Endodermal cell (in vitro differentiated cells): Measurements from ENCODE around the gene CHD9. TPM values are rescaled to one million over a fixed set of nuclear protein-coding genes. Genes with fewer than 3 reads are reported as not detected.

Experiments used
- DNase-seq: peaks from one replicate; pipeline ENCODE4 v3.0.0-alpha.2; 2017
- H3K27ac ChIP-seq: 2 replicates; pipeline ENCODE4 v1.5.1; 2013; ENCODE audit warnings: mild to moderate bottlenecking, low read depth, low read length, moderate library complexity
- H3K27me3 ChIP-seq: 2 replicates; pipeline ENCODE4 v1.6.1; 2013; ENCODE audit warnings: mild to moderate bottlenecking, low read length, moderate library complexity; ENCODE audit not compliant: insufficient read depth, control insufficient read depth, poor library complexity, severe bottlenecking
- H3K36me3 ChIP-seq: 2 replicates; pipeline ENCODE4 v1.7.0; 2013; ENCODE audit warnings: mild to moderate bottlenecking, low read length, moderate library complexity; ENCODE audit not compliant: control insufficient read depth, insufficient read depth
- H3K4me1 ChIP-seq: one replicate; pipeline ENCODE4 v1.7.0; 2013; ENCODE audit warnings: low read length; ENCODE audit not compliant: control insufficient read depth, insufficient read depth
- H3K4me3 ChIP-seq: 2 replicates; pipeline ENCODE4 v1.5.1; 2013; ENCODE audit warnings: mild to moderate bottlenecking, low read length, moderate library complexity
- H3K9ac ChIP-seq: 2 replicates; pipeline ENCODE4 v1.6.1; 2013; ENCODE audit warnings: mild to moderate bottlenecking, low read length, moderate library complexity; ENCODE audit not compliant: poor library complexity, severe bottlenecking; ENCODE audit errors: extremely low read depth
- H3K9me3 ChIP-seq: 2 replicates; pipeline ENCODE4 v1.6.1; 2013; ENCODE audit warnings: mild to moderate bottlenecking, low read length, moderate library complexity; ENCODE audit not compliant: control insufficient read depth
- H3K27ac Mint-ChIP-seq: 2 replicates; pipeline ENCODE4 v1.8.0; 2020; ENCODE audit warnings: mixed read lengths
- H3K27me3 Mint-ChIP-seq: 2 replicates; pipeline ENCODE4 v1.8.0; 2021; ENCODE audit warnings: mild to moderate bottlenecking, mixed read lengths; ENCODE audit not compliant: insufficient read depth
- H3K36me3 Mint-ChIP-seq: 2 replicates; pipeline ENCODE4 v1.8.0; 2020; ENCODE audit warnings: low read depth, mixed read lengths
- H3K4me1 Mint-ChIP-seq: 2 replicates; pipeline ENCODE4 v1.8.0; 2020; ENCODE audit warnings: mixed read lengths
- H3K4me3 Mint-ChIP-seq: 2 replicates; pipeline ENCODE4 v1.8.0; 2020; ENCODE audit warnings: mild to moderate bottlenecking, moderate library complexity, mixed read lengths
- H3K9me3 Mint-ChIP-seq: 2 replicates; pipeline ENCODE4 v1.8.0; 2020; ENCODE audit warnings: mild to moderate bottlenecking, mixed read lengths
- CTCF ChIP-seq: fragments of 200-600 bp; sonication (generic); conservative IDR thresholded peaks from 2 replicates; pipeline ENCODE4 v1.5.0; 2021; ENCODE audit warnings: antibody characterized with exemption, mild to moderate bottlenecking
- WGBS, 2 experiments: methylation state at CpG; one replicate each; pipeline versions ENCODE4 v1.1.5 to v1.1.7; 2013; ENCODE audit warnings: missing lambda C conversion rate in 2 of 2, mixed read lengths in 1 of 2; ENCODE audit not compliant: insufficient coverage in 1 of 2, insufficient read length in 1 of 2; 5-methylcytosine and 5-hydroxymethylcytosine counted together
- total RNA-seq, 2 donors: library from RNA; stranded (reverse); fragmentation: NEBNext Ultra II Directional in 1 of 2; extraction: Animal tissue kit (Norgen Biotek cat#: 25700) in 1 of 2; gene quantifications; 2 replicates in 1 of 2; 3 replicates in 1 of 2; pipeline ENCODE4 v1.2.1, GENCODE V29; 2021

Gene CHD9
- total RNA-seq, 2 donors from 2014 or later: 36.8 to 40.5 TPM

DNA sequence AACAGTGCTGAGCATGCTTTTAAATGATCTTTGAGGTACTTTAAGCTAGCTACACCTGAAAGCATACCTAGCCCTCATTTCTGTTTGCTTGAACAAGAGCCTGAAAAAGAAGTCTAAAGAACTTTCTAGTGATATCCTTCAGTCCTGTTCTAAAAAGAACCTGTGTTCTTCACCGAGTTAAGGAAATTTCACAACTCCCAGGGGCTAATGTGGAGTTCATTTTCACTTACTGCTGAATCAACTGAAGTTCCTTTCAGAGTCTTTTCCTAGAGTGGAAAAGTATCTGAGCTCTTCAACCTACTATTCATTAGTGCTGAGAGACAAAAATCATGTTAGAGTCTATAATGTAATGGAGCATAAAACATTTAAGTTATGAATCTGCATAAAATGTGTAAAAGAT lies 66.9 kb downstream of the CHD9 start:
- H3K27me3 ChIP-seq: no peaks in the 10 kb centered on the region
- peaks cover 2% of the 10 kb centered on the region for H3K4me1 Mint-ChIP-seq
- DNase-seq: no peak
- H3K36me3 ChIP-seq: no peaks in the 10 kb centered on the region
- H3K27me3 Mint-ChIP-seq: no peaks in the 10 kb centered on the region
- no peak overlapping the region for H3K27ac ChIP-seq
- no peak overlapping the region for H3K27ac Mint-ChIP-seq
- no peak for TF ChIP-seq CTCF
- no peak overlapping the region for H3K4me3 ChIP-seq
- no peaks in the 10 kb centered on the region for H3K4me1 ChIP-seq
- peaks cover 8% of the 10 kb centered on the region for H3K36me3 Mint-ChIP-seq
- H3K9me3 ChIP-seq: no peaks in the 10 kb centered on the region
- no peak overlapping the region for H3K9ac ChIP-seq
- peaks cover 12% of the 10 kb centered on the region for H3K9me3 Mint-ChIP-seq
- 75 to 79% methylated on average over 1 of the region's 1 CpG for WGBS, 2 experiments
- H3K4me3 Mint-ChIP-seq: no peak overlapping the region

DNA sequence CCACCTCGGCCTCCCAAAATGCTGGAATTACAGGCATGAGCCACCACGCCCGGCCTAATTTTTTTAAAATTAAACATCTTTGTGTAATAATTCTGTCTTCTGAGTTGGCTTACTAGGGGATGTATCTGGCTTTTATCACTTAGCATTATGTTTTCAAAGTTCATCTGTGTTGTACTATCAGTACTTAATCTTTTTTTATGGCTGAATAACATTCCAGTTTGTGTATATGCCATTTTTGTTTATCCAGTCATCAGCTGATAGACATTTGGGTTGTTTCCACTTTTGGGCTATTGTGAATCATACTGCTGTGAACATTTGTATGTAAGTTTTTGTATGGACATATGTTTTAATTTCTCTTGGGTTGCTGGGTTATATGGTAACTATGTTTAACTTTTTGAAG lies 69.0 kb downstream of the CHD9 start:
- no peak for TF ChIP-seq CTCF
- no peaks in the 10 kb centered on the region for H3K27me3 ChIP-seq
- no peaks in the 10 kb centered on the region for H3K36me3 ChIP-seq
- Mint-ChIP-seq H3K4me3 (no peak overlapping the region), H3K4me1 (peaks cover 2% of the 10 kb centered on the region), H3K27ac (no peak overlapping the region), H3K27me3 (no peaks in the 10 kb centered on the region), H3K9me3 (peaks cover 12% of the 10 kb centered on the region), H3K36me3 (peaks cover 8% of the 10 kb centered on the region)
- no peak for DNase-seq
- no peak overlapping the region for H3K9ac ChIP-seq
- 94 to 100% methylated on average over 3 of the region's 3 CpGs for WGBS, 2 experiments
- no peak overlapping the region for H3K27ac ChIP-seq
- no peaks in the 10 kb centered on the region for H3K9me3 ChIP-seq
- no peaks in the 10 kb centered on the region for H3K4me1 ChIP-seq
- no peak overlapping the region for H3K4me3 ChIP-seq

DNA sequence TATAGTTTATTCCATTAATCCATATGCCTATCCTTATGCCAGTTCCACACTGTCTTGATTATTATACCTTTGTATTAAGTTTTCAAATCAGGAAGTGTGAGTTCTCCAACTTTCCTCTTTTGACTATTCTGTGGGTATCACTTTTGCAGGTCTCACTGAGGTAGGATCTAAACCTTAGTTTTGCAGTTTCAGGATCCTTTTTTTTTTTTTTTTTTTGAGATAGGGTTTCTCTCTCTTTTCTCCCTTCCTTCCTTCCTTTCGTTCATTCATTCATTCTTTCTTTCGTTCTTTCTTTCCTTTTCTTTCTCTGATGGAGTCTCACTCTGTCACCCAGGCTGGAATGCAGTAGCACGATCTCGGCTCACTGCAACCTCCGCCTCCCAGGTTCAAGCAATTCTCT lies 71.6 kb downstream of the CHD9 start:
- Mint-ChIP-seq H3K27ac (no peak overlapping the region), H3K36me3 (peaks cover 6% of the 10 kb centered on the region), H3K4me1 (peaks cover 13% of the 10 kb centered on the region), H3K27me3 (no peaks in the 10 kb centered on the region), H3K9me3 (peaks cover 12% of the 10 kb centered on the region), H3K4me3 (no peak overlapping the region)
- Histone ChIP-seq H3K4me3 (no peak overlapping the region), H3K27ac (no peak overlapping the region), H3K9me3 (no peaks in the 10 kb centered on the region), H3K9ac (no peak overlapping the region), H3K36me3 (no peaks in the 10 kb centered on the region), H3K4me1 (no peaks in the 10 kb centered on the region), H3K27me3 (no peaks in the 10 kb centered on the region)
- WGBS, 2 experiments: 92% methylated on average over 5 of the region's 5 CpGs; no CpG with 5 or more reads in 1 of the 2 experiments
- no peak for DNase-seq
- no peak for TF ChIP-seq CTCF
